GM19193 (cell line): ENCODE measurements around the gene DNAH12.

Experiments
- POLR2A ChIP-seq: IDR thresholded peaks from 4 replicates; pipeline ENCODE4 v1.6.1; 2011; ENCODE audit not compliant: insufficient read depth, insufficient read length; ENCODE audit errors: extremely low read depth

Gene DNAH12

DNA sequence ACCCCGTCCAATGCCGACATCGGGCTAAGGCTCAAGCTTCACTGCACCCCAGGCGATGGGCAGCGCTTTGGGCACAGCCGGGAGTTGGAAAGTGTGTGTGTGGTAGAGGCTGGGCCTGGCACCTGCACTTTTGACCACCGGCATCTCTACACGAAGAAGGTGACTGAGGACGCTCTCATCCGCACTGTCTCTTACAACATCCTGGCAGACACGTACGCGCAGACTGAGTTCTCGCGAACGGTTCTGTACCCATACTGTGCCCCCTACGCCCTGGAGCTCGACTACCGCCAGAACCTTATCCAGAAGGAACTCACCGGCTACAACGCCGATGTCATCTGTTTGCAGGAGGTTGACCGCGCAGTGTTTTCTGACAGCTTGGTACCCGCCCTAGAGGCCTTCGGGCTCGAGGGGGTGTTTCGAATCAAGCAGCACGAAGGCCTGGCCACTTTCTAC lies 13.0 kb upstream of the DNAH12 start:
- TF ChIP-seq POLR2A: peak; percentile 48

DNA sequence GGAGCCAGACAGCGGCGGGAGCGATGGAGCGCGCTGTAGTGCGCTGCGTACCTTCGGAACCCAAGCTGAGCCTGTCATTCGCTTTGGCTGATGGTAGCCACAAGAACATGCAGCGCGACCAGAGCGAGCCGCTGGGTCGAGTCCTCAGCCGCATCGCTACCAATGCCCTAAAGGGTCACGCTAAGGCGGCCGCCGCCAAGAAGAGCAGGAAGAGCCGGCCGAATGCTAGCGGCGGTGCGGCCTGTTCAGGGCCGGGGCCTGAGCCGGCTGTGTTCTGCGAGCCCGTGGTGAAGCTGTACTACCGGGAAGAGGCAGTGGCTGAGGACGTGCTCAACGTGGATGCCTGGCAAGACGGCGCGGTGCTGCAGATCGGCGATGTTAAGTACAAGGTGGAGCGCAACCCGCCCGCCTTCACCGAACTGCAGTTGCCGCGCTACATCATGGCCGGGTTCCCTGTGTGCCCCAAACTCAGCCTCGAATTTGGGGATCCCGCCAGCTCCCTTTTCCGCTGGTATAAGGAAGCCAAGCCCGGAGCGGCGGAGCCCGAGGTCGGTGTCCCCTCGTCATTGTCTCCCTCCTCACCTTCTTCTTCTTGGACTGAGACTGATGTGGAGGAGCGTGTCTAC lies 12.4 kb upstream of the DNAH12 start:
- no peak for TF ChIP-seq POLR2A

DNA sequence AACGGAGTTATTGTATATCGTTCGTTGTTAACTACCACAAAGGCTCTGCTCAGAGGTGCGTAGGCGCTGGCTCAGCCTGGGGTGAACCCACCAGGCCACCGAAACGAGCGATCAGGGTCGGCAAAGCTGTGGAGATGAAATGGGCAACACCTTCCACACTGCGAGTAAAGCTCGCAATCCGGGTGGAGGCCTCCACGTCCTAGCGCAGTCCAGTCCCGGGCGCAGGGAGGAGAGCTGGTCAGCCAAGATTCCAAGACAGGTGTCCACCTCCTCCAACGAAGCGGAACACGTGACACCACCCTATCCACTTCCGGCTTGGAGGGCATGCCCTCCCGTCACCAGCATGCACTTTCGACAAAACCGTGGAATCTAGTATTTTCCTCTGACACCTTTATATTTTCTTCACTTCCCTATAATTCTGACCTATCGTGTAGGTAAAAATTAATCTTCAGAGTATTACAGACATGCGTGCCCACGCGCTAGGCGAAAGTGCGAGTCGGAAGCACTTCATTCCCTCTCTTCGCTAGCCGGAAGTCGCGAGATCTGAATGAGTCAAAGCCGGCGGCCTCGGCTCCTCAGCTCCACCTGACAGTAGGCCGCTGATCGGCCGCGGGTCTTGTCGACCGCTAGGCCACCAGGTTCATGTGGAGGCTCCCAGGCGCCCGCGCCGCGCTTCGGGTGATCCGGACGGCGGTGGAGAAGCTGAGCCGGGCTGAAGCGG lies 11.8 kb upstream of the DNAH12 start, which contains the start of gene PDE12:
Gene PDE12, plus strand, starts transcription at position 537 of the 721 bp plus-strand sequence. Its CDS starts 106 bp downstream, at position 643.
- TF ChIP-seq POLR2A: peak; percentile 97

DNA sequence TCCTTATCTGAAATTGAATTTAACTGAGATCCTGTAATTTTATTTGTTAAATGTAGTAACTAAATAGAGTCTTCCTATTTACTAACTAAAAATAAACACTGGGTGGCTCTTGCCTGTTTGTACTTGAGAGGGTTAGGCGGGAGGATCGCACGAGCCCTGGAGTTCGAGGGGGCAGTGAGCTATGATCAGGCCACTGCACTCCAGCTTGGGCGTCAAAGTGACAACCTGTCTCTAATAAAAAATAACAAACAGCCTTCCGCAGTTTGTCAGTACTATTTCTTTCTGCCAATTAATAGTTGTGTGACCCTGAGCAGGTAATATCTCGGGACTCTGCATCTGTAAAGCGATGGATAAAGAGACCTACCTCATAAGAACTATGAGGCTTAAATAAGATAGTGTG lies 11.2 kb upstream of the DNAH12 start:
- no peak for TF ChIP-seq POLR2A

DNA sequence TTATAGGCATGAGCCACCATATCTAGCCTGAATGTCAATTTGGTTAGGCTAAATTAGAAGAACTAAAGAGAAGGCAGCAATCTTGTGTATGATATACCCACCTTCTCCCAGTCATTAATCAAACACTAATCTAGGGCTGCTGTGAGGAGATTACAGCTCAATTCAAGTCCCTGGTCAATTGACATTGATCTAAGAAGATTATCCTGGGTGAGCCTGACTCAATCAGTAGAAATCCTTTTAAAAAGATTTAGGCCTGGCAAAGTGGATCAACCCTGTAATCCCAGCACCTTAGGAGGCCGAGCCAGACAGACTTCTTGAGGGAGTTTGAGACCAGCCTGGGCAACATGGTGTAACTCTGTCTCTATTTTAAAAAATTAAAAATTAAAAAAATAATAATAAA lies 2.5 kb upstream of the DNAH12 start:
- no peak for TF ChIP-seq POLR2A

DNA sequence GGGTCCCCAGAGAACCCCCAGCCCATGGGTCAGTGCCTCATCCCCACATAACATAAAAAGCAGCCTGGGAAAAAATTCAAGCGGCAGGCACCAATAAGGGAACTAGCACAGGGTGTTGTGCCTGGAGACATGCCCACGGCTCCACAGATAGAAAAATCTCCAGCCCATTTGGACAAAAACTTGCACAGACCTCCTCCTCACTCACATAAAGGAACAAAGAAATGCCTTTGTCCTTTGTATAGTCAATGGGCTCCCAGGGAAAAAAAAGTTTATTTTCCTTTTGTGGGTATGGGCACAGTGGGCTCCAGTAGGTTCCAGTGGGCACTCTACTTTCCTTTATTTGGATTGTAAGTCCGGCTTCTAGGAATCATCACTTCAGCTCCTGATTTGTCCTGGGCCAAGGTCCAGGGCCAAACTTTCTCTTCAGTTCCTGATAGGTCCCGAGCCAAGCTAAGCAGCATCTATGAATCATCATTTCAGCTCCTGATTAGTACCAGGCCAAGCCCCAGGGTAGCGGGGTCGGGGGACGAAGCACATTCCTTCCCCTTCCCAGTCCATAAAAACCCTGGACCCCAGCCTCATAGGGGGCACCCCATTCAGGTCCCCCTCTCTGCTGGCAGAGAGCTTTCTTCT lies 1.6 kb upstream of the DNAH12 start:
- TF ChIP-seq POLR2A: no peak

DNA sequence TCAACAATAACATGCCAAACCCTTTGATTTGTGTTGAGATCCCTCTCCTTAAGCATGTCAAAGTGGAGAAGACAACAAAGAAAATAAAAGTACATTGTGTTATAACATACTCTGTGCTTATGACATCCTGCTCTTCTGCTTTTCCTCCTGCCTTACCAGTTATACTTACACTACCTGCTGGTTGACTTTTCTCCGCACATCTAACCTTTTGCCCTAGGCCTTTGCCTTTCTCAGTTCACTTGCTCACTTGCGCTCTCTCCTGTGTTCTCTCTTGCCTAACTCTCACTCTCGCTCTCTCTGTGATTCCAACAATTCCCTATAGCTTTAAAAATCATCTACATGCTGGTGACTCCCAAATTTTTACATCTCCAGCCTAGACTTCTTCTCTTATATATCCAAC lies 5.7 kb downstream of the DNAH12 start:
- no peak for TF ChIP-seq POLR2A

DNA sequence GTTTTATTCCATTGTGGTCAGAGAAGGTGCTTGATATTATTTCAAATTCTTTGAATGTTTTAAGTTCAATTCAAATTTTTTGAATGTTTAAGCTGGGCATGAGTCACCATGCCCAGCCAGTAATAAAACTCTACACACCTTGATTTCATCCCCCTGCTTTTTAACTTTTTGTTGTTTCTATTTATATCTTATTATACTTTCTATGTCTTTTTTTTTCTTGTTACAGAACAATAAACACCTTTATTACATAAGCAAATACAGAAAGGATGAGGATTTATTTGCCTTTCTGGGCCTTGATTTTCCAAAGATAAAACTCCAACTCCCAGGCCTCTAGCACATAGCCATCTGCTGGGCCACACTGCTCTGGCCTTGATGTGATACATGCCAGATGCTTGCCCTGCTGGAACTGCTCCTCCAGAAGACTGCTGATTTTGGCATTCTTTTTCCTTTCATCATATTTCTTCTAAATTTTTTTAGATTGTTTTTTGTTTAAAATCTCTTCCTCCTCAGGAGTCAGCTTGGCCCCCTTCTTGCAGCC lies 14.0 kb downstream of the DNAH12 start:
- no peak for TF ChIP-seq POLR2A

DNA sequence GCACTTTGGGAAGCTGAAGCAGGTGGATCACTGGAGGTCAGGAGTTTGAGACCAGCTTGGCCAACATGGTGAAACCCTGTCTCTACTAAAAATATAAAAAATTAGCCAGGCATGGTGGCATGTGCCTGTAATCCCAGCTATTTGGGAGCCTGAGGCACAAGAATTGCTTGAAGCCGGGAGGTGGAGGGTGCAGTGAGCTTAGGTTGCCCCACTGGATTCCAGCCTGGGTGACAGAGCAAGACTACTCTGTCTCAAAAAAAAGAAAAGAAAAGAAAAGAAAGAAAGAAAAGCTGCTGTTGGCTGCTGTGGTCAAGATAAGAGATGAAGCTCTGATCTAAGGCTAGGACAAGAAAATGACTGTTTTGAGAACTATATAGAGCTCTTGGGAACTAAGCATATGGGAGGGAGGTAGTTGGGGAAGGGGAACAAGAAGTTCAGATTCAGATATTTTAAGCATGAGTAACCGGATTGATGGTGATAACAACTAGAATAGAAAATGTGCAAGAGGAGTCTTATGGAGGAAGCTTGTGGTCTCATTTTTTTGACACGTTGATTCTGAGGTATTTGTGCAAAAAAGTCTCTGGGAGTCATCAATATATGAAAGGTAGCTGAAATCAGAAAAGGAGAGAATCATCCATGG lies 25.7 kb downstream of the DNAH12 start:
- no peak for TF ChIP-seq POLR2A

DNA sequence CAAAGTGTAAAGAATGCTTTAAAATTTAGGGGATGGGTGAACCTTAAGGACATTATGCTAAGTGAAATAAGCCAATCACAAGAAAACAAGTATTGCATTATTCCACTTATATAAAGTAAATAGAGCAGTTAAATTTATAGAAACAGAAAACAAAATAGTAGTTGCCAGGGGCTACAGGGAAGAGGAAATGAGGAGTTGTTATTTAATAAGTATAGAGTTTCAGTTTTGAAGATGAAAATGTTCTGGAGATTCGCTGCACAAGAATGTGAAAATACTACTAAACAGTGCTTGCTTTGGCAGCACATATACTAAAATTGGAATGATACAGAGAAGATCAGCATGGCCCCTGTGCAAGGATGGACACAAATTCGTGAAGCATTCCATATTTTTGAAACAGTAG lies 32.0 kb downstream of the DNAH12 start:
- TF ChIP-seq POLR2A: no peak

DNA sequence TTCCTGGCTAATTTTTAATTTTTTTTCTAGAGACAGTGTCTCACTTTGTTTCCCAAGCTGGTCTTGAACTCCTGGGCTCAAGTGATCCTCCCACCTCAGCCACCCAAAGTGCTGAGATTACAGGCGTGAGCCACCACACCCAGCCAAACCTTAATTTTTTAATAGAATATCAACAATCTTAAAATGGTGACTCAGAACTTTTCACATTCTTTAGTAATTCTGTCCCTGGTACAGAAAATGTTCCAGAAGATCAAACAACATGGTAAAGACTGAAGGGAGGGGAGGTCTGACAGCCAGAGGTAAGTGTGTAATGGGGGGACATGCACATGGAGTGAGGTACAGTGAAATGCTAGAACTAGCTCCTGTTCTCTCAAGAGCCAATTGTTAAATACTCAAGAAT lies 38.2 kb downstream of the DNAH12 start:
- no peak for TF ChIP-seq POLR2A

DNA sequence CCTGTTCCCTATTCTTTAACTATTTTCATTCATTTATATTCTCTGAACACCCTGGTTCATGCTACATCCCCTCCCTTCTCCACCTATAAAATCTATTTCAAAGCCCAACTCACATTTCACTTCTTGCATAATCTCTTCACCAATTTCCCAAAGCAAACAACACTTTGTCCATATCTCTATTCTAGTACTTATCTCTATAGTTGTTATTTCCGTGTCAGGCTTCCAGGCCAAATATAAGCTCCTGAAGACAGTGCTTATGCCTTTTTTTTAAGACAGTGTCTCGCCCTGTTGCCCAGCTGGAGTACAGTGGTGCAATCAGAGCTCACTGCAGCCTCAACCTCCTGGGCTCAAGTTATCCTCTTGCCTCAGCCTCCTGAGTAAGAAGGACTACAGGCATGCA lies 43.6 kb downstream of the DNAH12 start:
- no peak for TF ChIP-seq POLR2A

DNA sequence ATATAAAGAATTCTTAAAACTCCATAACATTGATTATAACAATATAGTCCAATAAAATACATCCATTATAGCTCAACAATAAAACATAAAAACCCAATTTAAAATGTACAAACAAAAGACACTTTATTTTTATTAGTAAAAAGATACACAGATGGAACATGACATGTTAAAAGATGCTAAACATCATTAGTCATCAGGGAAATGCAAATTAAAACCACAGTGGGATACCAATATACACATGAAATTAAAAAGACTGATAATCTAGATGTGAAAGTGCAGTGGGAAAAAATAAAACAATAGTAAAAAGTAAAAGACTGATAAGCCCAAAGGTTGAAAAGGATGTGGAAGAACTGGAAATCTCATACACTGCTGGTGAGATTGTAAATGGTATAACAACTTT lies 46.2 kb downstream of the DNAH12 start:
- no peak for TF ChIP-seq POLR2A

DNA sequence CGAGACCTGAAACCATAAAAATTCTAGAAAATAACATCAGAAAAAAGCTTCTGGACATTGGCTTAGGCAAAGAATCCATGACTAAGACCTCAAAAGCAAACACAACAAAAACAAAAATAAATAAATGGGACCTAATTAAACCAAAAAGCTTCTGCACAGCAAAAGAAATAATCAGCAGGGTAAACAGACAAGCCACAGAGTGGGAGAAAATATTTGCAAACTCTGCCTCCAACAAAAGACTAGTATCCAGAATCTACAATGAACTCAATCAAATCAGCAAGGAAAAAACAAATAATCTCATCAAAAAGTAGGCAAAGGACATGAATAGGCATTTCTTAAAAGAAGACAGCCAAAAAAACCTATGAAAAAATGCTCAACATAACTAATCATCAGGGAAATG lies 59.6 kb downstream of the DNAH12 start:
- TF ChIP-seq POLR2A: no peak

DNA sequence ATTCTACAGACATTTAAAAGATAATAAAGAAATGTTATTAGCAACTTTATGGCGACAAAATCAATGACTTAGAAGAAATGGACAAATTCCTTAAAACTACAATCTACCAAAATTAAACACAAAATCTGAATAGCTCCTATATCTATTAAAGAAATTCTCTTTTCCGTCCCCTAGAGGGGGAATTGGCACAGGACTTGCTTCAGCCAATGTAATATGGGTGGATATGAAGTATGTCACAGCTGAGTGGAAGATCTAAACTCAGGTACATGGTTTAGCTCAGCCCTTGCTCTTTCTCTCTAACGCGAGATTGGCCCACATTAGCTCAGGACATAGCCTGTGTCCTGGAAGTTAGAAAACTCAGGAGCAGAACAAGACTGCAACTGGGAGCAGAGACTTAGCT lies 79.3 kb downstream of the DNAH12 start:
- no peak for TF ChIP-seq POLR2A
